PFSK-1 (cell line): ENCODE measurements around the gene ERI2.

Experiments used
- FOXP2 ChIP-seq: optimal IDR thresholded peaks from 2 replicates; pipeline ENCODE3; 2011; ENCODE audit warnings: borderline replicate concordance, control low read depth, inconsistent platforms; ENCODE audit not compliant: insufficient read depth; ENCODE audit errors: extremely low read length, extremely low read depth
- POLR2AphosphoS5 ChIP-seq: IDR thresholded peaks from 2 replicates; pipeline ENCODE4 v1.6.1; 2012; ENCODE audit warnings: low read depth, mild to moderate bottlenecking, control low read depth, low read length, moderate library complexity
- REST ChIP-seq, 2 experiments: IDR thresholded peaks; 2 replicates each; pipeline versions ENCODE4 v1.6.1 to v1.8.0; 2011 to 2012; ENCODE audit warnings: low read depth in 2 of 2, low read length in 2 of 2, control low read depth in 1 of 2, inconsistent platforms in 1 of 2, mild to moderate bottlenecking in 1 of 2, moderate library complexity in 1 of 2; ENCODE audit not compliant: insufficient read depth in 1 of 2
- SIN3A ChIP-seq: IDR thresholded peaks from 2 replicates; pipeline ENCODE4 v1.6.1; 2012; ENCODE audit warnings: mild to moderate bottlenecking, low read length, moderate library complexity, borderline replicate concordance; ENCODE audit not compliant: insufficient read depth
- TAF1 ChIP-seq: IDR thresholded peaks from 2 replicates; pipeline ENCODE4 v1.6.1; 2012; ENCODE audit warnings: low read length, control low read depth, borderline replicate concordance; ENCODE audit not compliant: insufficient read depth

ERI2 gene

GRCh38 chr16:20833086-20833485 is 26.8 kb upstream of the ERI2 start:
- TF ChIP-seq TAF1 (no peak), REST (IDR thresholded peaks at IDR 0.05; ENCODE audit: insufficient read depth in 1 of 2, low read depth in 2 of 2, low read length in 2 of 2) (no peak), SIN3A (no peak), FOXP2 (no peak), POLR2AphosphoS5 (no peak)

GRCh38 chr16:20830372-20830771 is 24.1 kb upstream of the ERI2 start:
- no peak for TF ChIP-seq REST (IDR thresholded peaks at IDR 0.05; ENCODE audit: insufficient read depth in 1 of 2, low read depth in 2 of 2, low read length in 2 of 2)
- TF ChIP-seq FOXP2, result no peak
- TF ChIP-seq SIN3A, result no peak
- no peak for TF ChIP-seq TAF1
- TF ChIP-seq POLR2AphosphoS5, result no peak

- TF ChIP-seq FOXP2 (no peak), POLR2AphosphoS5 (no peak), TAF1 (no peak)
Observed at GRCh38 chr16:20829536-20829935, 23.3 kb upstream of the ERI2 start.

- no peak for TF ChIP-seq SIN3A
- TF ChIP-seq REST (IDR thresholded peaks at IDR 0.05; ENCODE audit: insufficient read depth in 1 of 2, low read depth in 2 of 2, low read length in 2 of 2), result no peak
- TF ChIP-seq POLR2AphosphoS5, result no peak
Observed at GRCh38 chr16:20826039-20826566, 19.8 kb upstream of the ERI2 start.

GRCh38 chr16:20822521-20823325 is 16.5 kb upstream of the ERI2 start:
- TF ChIP-seq FOXP2, result no peak
- TF ChIP-seq POLR2AphosphoS5, result no peak
- no peak for TF ChIP-seq SIN3A
- TF ChIP-seq TAF1, result no peak
- TF ChIP-seq REST (IDR thresholded peaks at IDR 0.05; ENCODE audit: insufficient read depth in 1 of 2, low read depth in 2 of 2, low read length in 2 of 2), result no peak
